Measurements from ENCODE around the gene PPP2R2D. TPM values are rescaled to one million over a fixed set of nuclear protein-coding genes. Genes with fewer than 3 reads are reported as not detected.
A peak's percentile ranks its signal among the peaks of the same experiment; 100 is the strongest.

The PPP2R2D gene
- total RNA-seq, 1 donor from 2014 or later, result 53.4 TPM

DNA sequence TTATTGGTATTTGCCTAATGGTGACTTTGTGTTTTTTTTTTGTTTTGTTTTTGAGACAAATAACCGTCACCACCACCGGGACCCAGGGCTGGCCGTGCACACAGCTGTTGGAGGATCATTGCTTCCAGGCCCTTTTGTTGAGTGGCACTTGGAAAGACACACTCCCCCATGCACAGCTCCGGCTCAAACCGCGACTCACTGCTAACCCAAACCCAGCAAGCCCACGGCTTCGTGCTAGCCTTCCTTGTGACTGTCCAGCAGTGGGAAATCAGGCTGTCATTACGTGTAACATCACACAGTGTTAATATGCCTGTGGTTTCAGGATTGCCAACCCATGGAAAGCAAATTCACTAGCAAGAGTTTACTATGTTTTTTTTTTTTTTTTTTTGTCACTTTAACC is 63.5 kb downstream of the PPP2R2D start:
- DNase-seq (ENCODE audit: low spot score in 2 of 2) (no peak), FAIRE-seq (no peak)

DNA sequence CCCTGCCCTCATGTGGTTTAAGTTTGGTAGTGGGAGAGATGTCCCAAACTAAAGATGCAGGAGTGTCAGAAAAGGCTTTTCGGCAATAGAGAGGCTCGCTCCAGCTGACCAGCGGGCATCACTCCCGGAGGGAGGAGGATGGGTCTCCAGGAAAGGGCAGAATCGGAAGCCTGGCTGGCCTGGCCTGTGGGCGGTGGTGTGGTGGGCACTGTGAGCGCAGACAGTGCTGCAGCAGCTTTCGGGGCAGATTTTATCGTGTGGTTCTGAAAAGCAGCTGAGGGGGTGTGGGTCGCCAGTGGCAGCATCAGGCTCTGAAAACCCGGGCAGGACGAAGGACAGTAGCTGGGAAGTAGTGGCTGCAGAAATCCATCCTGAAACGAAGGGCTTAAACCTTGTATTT is 68.1 kb downstream of the PPP2R2D start:
- DNase-seq (ENCODE audit: low spot score in 2 of 2) (no peak), FAIRE-seq (no peak)

DNA sequence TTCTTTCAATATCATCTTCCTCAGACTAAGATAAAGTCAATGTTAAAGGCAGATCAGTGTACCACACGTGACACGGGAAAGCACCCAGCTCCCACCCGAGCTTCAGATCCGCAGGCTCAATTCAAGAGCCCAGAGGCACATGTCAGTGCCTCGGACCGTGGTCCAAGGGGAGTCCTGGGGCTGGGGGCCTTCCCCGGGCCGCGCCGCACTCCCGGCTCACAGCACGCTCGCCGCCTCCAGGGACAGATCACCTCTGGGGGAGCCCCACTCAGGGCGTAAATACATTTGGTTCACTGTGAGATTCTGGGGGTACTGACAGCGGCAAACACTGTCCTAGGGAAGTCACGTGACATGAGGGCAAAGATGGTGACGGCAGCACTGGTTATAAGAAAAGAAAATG is 70.1 kb downstream of the PPP2R2D start:
- FAIRE-seq, result no peak

DNA sequence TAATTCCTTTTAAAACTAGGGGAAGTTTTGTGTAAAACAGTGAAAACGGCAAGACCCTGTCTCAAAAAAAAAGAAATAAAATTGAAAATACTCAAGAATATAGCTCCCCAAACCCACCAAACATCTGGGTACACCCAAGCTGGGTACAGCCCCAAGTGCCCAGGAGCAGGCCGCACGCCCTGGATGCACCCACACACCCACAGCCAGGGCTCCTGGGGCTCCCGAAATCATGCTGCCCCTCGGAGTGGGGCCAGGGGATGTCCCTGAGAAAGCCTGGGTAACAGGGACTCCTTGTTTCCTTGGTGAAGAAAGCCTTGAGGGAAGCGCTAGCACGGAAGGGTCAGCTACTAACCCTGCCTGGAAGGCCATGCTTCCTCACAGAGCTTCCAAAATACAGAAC is 70.8 kb downstream of the PPP2R2D start:
- FAIRE-seq, result no peak
- DNase-seq (ENCODE audit: low spot score in 2 of 2), result no peak

More for the DNA sequence above, 70.1 kb downstream of the PPP2R2D start:
- no peak for DNase-seq (ENCODE audit: low spot score in 2 of 2)

DNA sequence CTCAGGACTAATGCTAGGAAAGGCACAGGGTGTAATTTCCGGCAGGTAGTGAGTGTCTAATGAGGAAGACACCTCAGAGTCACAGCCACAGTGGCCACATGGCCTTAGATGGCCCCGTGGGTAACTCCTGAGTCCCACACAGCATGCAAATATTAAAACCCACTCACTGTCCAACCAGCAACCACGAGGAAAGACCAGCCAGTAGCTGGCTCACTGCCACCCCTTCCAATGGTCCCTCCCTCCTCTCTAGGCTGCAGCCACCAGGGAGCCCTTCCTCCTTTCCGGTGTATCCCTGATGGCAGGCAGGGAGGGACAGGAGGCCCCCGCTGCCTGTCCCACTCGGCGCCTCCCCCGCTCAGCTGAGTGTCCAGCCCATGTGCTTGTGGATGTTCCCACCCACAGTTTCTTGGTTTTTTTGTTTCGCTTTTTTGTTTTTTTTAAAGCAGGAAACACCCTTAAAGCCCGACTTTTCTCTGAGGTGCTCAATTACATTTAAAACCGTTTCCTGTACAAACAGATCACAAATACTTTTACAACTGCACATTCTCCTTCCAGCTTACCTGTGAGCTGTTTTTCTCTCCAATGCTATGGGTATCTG is 71.8 kb downstream of the PPP2R2D start:
- FAIRE-seq (no peak), DNase-seq (ENCODE audit: low spot score in 2 of 2) (peak in 1 of 2 donors; percentile 61)

DNA sequence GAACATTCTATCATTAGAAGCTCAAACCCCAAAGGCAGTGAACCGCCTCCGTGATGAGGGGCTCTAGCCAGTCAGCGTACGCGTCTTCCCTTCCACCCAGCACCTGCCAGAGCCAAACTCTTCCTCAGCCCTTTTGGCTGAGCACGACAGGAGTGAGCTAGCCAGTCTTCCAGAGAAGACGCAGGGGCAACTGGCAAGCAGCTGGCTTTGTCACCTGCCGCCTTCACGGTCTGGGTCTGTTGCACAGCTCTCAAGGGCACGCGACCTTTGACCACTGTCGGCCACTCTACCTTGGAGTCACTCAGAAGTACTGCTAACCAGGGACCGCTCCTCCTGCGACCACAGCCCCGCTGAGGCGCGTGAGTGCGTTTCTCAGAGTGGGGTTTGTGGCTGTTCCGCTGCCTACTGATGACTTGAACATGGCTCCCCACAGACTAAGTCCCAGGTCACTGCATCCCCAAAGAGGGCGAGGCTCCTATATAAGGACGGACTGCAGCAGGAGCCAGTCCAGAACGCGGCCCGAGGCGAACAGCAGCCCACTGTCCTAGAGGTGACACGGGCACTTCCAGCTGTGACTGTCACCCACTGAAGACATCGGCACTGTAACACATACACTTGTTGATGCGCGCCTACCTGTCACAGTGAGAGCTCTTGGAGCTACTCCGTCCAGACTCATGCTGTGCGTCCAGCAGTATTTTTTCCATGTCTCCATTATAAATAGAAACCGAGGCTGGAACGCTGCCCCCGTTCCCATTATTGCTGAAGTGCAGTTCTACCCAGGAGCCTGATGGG is 72.5 kb downstream of the PPP2R2D start:
- DNase-seq (ENCODE audit: low spot score in 2 of 2) (no peak), FAIRE-seq (no peak)

DNA sequence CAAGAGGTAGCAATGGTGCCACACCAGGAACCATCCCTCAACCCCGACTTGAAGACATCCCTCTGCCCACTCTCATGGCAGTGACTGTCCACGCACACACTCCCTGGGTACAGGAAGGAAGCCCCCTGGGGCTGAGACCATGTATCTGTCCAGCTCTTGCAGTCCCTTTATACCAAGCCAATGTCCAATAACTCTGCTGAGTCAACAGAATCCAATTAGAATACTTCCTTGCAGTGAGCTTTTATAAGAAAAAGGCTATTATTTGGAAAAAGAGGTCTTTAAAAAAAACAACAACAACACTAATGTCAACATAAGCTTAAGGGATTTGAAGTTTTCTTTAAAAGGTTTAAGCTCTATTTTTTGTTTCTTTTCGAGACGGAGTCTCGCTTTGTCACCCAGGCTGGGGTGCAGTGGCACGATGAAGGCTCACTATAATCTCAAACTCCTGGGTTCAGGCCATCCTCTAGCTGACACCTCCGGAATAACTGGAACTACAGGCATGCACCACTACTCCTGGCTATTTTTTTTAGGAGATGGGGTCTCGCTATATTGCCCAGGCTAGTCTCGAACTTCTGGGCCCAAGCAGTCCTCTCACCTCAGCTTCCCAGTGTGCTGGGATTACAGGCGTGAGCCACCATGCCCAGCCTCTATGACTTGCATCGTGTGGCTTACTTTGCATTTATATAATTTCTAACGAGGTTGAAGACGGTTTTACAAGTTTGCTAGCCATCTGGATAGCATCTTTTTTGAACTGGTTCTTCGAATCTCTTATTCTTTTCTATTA is 73.4 kb downstream of the PPP2R2D start:
- no peak for FAIRE-seq

DNA sequence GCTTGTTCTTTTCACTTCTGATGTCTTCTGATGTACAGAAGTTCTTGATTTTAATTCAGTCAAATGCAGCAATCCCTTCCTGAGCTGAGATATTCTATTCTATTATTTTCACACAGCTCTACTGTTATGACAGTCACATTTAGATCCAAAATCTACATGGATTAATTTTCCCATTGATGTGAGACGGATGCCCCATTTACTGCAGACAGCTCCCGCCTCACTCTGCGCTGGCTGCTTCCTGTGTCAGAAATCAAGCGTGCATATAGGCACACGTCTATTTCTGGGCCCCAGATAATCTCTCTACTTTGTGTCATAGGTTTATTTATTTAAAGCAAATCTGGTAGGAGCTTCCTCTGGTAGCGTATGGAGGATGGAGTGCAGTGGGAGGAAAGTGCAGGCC is 74.2 kb downstream of the PPP2R2D start:
- DNase-seq (ENCODE audit: low spot score in 2 of 2), result no peak
- FAIRE-seq, result no peak

More for the DNA sequence above, 73.4 kb downstream of the PPP2R2D start:
- DNase-seq (ENCODE audit: low spot score in 2 of 2), result no peak

DNA sequence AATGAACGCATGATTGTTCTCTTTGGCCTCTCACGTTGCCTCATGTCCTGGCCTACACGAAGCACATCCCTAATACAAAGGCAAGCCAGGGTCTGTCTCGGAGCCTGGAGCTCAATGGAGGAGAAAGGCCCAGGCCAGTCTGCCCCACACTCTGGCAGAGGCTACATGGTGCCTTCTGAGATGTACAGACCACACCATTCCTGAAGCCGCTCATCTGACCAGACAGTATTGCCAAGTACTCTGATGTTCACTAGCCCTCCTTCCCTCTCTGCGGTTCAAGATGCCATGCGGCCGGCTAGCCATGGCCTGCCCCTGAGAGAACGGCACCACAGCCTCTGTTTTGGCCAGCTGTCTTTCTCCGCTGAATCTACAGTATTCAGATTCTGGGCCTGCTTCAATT is 75.0 kb downstream of the PPP2R2D start:
- FAIRE-seq (no peak), DNase-seq (ENCODE audit: low spot score in 2 of 2) (no peak)

DNA sequence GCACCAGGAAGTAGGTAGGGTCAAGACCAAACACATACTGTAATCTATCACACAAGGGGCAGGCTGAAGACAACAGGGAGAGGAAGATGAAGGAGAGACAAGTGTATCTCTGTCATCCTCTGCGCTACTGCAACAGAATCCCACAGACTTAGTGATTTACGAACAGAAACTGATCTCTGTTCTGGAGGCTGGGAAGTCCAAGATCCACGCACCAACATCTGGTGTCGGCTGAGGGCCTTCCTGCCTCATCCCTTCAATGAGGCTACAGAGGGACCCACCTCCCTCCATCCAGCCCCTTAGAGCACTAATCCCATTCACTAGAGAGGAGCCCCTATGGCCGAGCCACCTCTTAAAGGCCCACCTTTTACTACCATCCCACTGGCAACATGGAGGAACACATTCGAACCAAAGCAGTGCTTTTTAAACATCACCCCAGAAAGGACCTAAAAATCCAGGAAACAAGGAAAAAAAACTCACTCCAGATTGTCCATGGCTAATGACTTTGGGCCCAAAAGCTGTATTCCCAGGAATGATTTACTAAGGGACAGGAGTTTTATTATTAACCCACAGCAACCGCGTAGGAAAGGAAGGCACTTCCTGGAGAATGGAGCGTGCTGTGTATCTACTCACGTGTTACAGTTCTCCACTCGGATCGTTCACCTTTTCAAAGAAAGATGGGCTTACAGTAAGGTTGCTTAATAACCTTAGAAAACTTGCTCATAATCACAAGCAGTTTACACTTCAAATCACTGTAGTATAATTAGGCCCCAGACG is 76.7 kb downstream of the PPP2R2D start:
- DNase-seq (ENCODE audit: low spot score in 2 of 2) (no peak), FAIRE-seq (no peak)

DNA sequence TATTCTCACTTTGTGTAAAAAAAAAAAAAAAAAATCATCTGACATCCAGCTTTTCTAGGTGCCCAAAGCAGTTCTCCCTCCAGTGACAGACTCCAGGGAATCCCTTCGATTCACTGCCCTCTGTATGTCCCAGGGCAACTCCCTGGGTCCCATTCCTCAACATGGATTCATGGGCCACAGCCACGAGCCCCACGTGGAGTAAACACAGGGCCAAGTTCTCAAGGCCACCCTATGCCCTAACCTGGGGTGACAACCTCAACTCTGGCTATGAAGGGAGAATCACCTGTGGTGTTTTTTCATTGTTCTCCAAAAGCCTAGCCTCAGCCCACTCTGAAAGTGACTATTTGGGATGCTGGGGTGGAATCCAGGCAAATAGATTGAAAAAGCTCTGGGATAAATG is 77.6 kb downstream of the PPP2R2D start:
- DNase-seq (ENCODE audit: low spot score in 2 of 2) (no peak), FAIRE-seq (no peak)

DNA sequence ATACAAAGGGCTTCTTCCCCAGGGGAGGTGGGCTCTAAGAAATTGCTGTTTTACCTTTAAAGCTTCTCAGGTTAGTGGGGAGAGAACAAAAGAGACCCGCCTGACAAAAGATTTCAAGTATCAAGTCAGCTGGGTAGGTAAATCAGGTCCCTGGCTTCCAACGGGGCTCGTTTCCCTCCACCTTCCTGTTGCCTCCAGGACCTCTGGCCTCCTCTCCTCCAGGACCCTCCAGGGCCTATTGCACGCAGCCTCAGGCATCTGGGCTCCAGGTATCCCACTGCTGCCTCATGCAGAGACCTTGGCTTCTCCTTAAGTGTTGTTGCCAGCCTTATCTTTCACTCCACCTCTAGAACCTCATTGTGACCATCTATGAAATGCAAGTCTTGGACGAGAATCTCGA is 78.0 kb downstream of the PPP2R2D start:
- FAIRE-seq (no peak), DNase-seq (ENCODE audit: low spot score in 2 of 2) (no peak)

DNA sequence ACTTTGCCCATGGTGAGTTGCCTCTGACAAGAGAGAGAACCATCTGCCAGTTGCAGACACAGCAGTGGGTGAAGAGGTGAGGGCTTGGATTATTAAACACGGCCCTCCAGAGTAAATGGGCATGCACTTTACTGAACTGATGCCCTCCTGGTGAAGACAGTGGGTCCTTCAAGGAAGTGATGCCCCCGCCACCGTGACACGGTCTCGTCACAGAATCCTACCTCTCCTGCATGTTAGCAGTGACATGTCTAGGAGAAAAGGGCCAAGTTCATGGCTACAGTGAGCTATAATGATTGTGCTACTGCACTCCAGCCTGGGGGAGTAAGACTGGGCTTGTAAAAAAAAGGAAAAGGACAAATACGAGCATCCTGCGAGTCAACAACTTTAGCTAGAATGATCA is 78.5 kb downstream of the PPP2R2D start:
- no peak for FAIRE-seq
- no peak for DNase-seq (ENCODE audit: low spot score in 2 of 2)

DNA sequence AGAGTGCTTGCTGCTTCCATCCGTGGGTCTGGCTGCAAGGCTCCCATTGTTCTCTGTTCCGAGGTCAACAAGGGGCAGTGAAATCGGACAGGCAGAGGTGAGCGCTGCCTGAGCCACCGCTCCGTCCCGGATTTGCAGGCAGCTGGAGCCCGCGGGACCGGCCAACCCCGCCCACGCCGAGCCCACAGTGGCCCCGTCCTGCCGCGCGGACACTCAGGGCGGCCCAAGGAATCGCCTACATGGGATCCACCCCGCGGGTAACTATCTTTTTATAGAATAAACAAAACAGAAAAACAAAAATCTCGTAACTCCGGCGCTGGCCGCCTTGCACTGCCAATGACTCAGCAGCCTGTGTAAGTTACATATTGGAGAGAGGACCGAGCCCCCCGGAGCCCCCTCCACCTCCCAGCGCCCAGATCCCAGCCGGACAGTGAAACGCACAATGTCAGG is 79.0 kb downstream of the PPP2R2D start:
- no peak for FAIRE-seq
- peak in 1 of 2 donors; percentile 51 for DNase-seq (ENCODE audit: low spot score in 2 of 2)

DNA sequence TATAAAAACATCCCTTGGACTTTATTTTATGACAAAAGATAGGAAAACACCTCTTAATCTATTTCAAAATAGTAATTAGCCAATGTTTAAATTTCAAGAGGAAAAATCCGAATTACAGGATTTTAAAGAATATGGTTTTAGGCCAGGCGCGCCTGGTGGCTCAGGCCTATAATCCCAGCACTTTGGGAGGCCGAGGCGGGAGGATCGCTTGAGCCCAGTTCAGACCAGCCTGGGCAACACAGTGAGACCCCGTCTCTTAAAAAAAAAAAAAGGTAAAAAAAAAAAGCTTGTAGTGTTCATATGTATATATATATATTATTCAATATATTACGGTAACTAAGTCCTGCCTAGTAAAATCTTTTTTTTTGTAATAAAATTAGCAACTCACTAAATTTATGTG is 79.5 kb downstream of the PPP2R2D start:
- FAIRE-seq (no peak), DNase-seq (ENCODE audit: low spot score in 2 of 2) (no peak)

DNA sequence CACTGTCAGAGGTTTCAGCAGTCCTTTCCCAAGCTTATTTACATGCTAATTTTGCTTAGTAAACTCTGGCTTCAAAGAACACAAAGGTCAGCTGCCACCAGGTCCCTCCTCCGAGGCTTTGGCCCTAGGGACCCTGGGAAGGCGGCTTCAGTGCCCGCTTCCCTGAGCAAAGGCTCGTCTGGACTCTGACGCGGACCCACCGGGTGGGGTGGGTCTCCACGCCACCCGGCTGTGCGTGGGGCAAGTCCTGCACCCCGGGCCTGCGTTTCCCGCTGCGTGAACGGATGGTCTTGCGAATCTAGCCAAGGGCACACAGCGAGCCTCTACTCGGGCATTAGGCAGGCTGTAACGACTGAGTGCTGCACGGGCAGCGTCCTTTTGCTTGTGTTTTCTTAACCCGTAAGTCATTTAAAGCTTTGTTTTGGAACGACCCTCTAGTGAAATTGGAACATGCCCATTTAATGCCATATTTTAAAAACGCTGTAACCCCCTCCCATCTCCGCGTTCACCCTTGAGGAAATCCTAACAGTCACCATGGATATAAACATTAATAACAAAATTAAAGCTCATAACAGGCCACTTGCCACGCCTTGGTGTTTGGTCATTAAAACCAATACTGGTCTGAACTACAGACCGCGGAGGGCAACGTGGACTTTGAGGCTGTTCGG is 80.1 kb downstream of the PPP2R2D start:
- DNase-seq (ENCODE audit: low spot score in 2 of 2), result no peak
- no peak for FAIRE-seq

DNA sequence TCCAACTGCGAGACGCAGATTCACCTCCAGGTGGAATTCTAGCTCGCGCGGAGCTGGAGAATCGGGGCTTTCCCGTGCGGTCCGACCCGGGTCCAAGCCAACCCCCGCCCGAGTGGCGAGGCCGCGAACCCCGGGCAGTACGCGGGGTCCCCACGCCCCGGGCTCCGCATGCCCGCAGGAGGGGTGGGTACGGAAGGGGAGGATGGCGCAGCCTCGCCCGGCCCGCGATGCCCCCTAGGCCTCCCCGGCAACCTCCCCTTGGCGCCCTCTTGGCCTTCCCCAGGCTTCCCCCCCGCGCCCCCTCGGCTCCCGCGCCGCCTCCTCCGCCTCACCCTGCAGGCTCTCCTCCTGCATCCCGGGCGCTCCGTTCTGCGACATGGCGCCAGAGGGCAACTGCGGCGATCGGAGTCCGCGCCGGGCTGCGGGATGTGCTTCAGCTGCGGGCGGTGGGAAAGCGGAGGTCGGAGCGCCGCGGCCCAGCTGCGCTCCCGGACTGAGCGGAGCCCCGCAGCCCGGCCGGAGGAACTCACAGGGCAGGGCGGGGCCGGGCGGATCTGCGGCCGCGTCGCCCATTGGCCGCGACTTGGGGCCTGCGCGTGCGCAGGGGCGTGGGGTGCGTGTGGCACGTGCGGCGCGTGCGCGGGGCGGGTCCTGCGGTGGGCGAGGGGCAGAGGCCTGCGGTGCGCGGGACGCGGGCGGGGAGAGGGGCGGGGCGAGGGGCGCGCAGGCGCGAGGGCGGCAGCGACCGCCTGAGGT is 80.8 kb downstream of the PPP2R2D start, which contains the start of gene BNIP3:
TSS of gene BNIP3 (minus strand) at position 495 of the 756 bp plus-strand sequence. CDS start at position 378, 117 bp downstream.
- peak; percentile 97 to 99 for DNase-seq (ENCODE audit: low spot score in 2 of 2)
- no peak for FAIRE-seq

DNA sequence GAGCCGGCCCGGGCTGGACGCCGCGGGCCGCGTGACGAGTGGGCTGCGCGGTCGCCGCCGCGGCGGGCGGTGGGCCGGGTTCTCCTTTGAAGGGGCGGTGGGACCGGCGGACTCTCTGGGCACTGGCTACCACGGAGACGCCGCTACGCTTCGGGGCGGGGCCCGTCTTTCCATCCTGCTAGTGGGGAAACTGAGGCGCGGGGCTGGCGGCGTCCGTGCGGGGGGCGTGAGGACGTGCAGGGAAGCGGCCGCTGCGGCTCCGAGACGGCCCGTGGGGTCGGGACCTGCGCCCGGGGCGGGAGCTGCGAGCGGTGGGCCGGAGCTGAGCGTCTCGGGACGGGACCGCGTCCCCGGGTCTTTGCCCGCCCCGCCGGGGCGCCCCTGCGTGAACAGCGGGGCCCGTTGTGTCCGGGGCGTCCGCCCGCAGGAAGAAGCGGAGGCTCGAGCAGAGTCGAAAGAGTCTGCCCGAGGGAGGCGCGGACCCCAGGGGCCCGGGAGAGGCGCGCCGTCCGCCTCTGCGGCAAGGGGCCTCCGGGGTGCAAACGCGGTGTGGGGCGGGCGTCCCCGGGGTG is 81.5 kb downstream of the PPP2R2D start:
- DNase-seq (ENCODE audit: low spot score in 2 of 2) (peak; percentile 45 to 60), FAIRE-seq (no peak)

DNA sequence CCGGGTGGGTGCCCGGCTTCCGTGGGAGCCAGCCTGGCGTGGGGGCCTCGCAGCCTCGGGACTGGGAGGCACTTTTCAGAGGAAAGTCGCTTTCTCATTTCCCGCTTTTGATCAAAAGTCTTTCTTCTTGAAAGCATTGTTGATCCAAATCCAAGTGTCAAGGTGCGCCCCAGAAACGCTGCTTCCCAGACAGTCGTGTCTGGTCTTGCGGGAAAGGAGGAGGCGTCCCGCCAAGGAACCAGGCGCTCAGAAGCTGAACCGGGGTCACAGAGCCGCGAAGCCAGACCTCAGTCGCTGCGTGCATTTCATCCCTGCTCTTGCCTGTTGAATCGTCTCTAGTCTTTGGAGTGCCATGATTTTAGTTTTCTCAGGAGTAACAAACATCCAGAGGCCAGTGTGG is 82.0 kb downstream of the PPP2R2D start:
- peak in 1 of 2 donors; percentile 12 for DNase-seq (ENCODE audit: low spot score in 2 of 2)

More for the DNA sequence above, 82.0 kb downstream of the PPP2R2D start:
- no peak for FAIRE-seq

Measured in frontal cortex (tissue), 4 donors.